ENCODE data around the gene MGAT5B. TPM values are rescaled to one million over a fixed set of nuclear protein-coding genes. Genes with fewer than 3 reads are reported as not detected.

The MGAT5B gene
- total RNA-seq, 1 experiment from 2014 or later = 4.4 TPM

GRCh38 chr17:76855105-76855504, 13.1 kb upstream of the MGAT5B start:
- intact Hi-C loops (cut with micrococcal nuclease) = no loop called here
- RAD21 ChIA-PET (ENCODE audit: low non-redundant PET in 1 of 2, low total read pairs in 2 of 2, uncharacterized antibody in 2 of 2, unreplicated experiment in 2 of 2) = no interaction called here
- no peak overlapping the region for H3K4me2 ChIP-seq (ENCODE audit: low read length)
- no TSS peak for BruUV-seq (replicated peaks)
- CTCF ChIA-PET = no interaction called here
- no peaks in the 10 kb centered on the region for H3K36me3 ChIP-seq (ENCODE audit: control insufficient read depth in 1 of 2, insufficient read depth in 2 of 2, low read length in 2 of 2)
- POLR2A ChIA-PET = no interaction called here
- peaks cover 7 to 11% of the 10 kb centered on the region in 2 experiments; a peak in 3 of 4 replicates for H3K4me1 ChIP-seq (ENCODE audit: control insufficient read depth in 1 of 2, insufficient read depth in 2 of 2, low read length in 2 of 2)
- no peak overlapping the region for H2AFZ ChIP-seq (ENCODE audit: low read depth, low read length, poor library complexity, severe bottlenecking)
- H3K79me2 ChIP-seq (ENCODE audit: insufficient read depth, low read length) = no peaks in the 10 kb centered on the region
- no peaks in the 10 kb centered on the region for H3K27me3 ChIP-seq (ENCODE audit: insufficient read depth, low read length)
- ATAC-seq (no peak), DNase-seq (ENCODE audit: low read depth, low spot score) (no peak)
- H3K27ac ChIP-seq (ENCODE audit: low read depth, low read length) = no peak overlapping the region
- no peaks in the 10 kb centered on the region for H3K9me3 ChIP-seq (ENCODE audit: control insufficient read depth in 1 of 2, insufficient read depth in 1 of 2, low read depth in 1 of 2, low read length in 2 of 2)
- H3K9ac ChIP-seq (ENCODE audit: low read length) = no peak overlapping the region
- H3K9me2 ChIP-seq (ENCODE audit: insufficient read depth) = no peaks in the 10 kb centered on the region
- H3K4me3 ChIP-seq (replicated peaks in 1 of 2; ENCODE audit: low read depth in 1 of 2, low read length in 2 of 2) = no peak overlapping the region
- TF ChIP-seq CBX3 (IDR thresholded peaks at IDR 0.05; ENCODE audit: low read depth) (no peak), SP1 (IDR thresholded peaks at IDR 0.05; ENCODE audit: low read depth) (no peak), CEBPB (IDR thresholded peaks at IDR 0.05; ENCODE audit: low read depth) (no peak), SIN3A (IDR thresholded peaks at IDR 0.05; ENCODE audit: low read depth) (no peak), ATF3 (IDR thresholded peaks at IDR 0.05) (no peak), ZFX (IDR thresholded peaks at IDR 0.05) (no peak), ZBTB33 (IDR thresholded peaks at IDR 0.05; ENCODE audit: extremely low read depth, insufficient replicate concordance, low read length) (no peak), EZH2phosphoT487 (IDR thresholded peaks at IDR 0.05; ENCODE audit: borderline replicate concordance) (no peak), JUND (IDR thresholded peaks at IDR 0.05) (no peak), REST (IDR thresholded peaks at IDR 0.05; ENCODE audit: low read depth) (no peak), EZH2 (IDR thresholded peaks at IDR 0.05) (no peak), POLR2A (IDR thresholded peaks at IDR 0.05; ENCODE audit: borderline replicate concordance, extremely low read depth, insufficient read depth, insufficient read length) (no peak)
- H4K20me1 ChIP-seq (ENCODE audit: insufficient read depth) = no peaks in the 10 kb centered on the region
